ENCODE measurements around the gene SUPT20HL2. TPM values are rescaled to one million over a fixed set of nuclear protein-coding genes. Genes with fewer than 3 reads are reported as not detected.

SUPT20HL2 gene
- polyA plus RNA-seq, 12 donors: 0.08 to 0.21 (median 0.12) TPM; not detected in 6

Other genes with a start within 250 kb of the SUPT20HL2 start
- 10 to 100 TPM in 11 of 12 donors, not detected in 1; 17.4 to 39.6 (median 25.3) TPM for gene ZFX, start 164.3 kb downstream of the SUPT20HL2 start, polyA plus RNA-seq (ENCODE audit: insufficient read length in 12 of 12)
- gene SUPT20HL1, start 46.6 kb upstream of the SUPT20HL2 start, polyA plus RNA-seq (ENCODE audit: insufficient read length in 12 of 12): under 1 TPM in 3 of 12 donors, not detected in 9; 0.05 to 0.10 (median 0.08) TPM
- 1 to 10 TPM in 11 of 12 donors, not detected in 1; 2.2 to 4.1 (median 3.5) TPM for gene PDK3, start 151.2 kb upstream of the SUPT20HL2 start, polyA plus RNA-seq (ENCODE audit: insufficient read length in 12 of 12)

All from muscle of arm (tissue), 12 donors.